Measurements from ENCODE around the gene SPINT2.

The SPINT2 gene

GRCh38 chr19:38268539-38268938, 4.2 kb downstream of the SPINT2 start:
- DNase-seq: no peak

DNA sequence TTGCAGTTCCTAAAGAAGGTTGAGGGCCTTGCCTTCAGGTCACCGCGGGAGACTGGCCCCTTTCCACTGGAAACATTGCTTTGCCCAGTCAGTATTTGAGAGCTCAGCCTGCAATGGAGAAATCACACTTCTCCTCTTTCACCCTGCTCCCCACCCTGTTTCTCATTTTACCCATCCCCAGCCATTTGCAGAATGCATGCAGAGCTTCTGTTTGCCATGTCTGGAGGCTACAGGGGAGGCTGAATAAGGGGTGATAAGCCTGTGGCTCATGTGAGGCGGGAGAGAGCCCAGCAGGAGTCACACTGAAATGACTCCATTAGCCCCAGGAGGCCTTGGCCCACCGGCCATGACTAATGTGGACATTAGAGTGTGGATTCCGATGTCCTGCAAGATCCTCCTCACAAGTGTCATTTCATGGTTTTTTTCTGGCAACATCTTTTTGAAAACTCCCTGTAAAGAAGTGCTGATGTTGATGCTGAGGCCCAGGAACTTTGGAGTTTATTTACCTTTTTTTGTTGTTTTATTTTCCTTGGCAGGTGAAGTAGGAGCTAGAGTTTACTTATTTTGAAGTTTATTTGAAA, 6.3 kb downstream of the SPINT2 start:
- no peak for DNase-seq

DNA sequence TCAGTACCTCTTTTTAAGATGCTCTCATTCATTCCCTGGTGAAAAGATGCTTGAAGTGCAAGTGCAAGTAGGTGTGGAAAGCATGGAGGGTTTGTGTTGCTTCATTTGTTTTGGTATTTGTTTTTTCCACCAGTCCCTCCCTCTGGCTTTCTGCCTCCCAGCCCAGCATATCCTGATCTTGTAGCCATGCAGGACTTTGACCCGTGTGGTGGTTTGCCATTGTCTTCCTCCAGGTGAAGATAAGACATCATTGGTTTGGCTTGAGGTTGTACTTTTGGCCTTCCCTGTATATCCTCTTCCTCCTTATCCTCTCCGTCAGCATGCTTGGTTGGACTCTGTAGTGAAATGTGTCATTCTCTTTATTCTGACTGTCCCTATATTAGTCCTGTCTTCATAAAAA, 9.1 kb downstream of the SPINT2 start:
- no peak for DNase-seq

DNA sequence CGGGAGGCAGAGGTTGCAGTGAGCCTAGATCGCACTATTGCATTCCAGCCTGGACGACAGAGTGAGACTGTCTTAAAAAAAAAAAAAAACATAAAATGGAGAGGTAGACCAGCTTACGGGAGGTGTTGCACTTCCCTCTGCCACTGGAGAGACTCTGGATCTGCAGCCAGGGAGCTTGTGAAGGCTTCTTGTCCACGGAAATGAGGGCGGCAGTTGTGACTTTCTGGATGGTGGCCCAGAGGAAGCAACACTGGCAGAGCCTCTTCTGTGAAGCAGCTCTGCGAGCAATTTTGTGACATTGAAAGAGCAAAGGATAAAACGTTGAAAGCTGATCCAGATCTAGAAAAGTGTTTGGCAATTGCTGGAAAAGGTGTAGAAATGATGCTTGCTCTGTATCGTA, 10.4 kb downstream of the SPINT2 start:
- DNase-seq: no peak

DNA sequence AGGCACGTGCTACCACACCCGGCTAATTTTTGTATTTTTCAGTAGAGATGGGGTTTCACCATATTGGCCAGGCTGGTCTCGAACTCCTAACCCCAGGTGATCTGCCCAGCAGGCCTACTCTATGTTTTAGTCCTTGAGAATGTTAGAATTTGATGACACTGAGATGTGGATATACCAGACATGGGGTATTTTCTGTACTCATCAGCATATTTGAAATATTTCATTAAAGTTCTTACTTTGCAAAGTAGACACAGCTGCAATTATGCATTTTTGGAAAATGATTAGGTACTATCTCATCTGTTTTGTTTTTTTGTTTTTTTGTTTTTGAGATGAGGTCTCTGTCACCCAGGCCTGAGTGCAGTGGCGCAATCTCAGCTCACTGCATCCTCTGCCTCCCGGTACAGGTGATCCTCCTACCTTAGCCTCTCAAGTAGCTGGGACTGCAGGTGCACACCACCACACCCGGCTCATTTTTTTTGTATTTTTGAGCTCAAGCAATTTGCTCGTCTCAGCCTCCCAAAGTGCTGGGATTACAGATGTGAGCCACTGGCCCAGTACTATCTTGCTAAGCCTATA, 12.7 kb downstream of the SPINT2 start:
- no peak for DNase-seq

- no peak for DNase-seq
Observed at GRCh38 chr19:38277549-38277948, 13.2 kb downstream of the SPINT2 start.

DNA sequence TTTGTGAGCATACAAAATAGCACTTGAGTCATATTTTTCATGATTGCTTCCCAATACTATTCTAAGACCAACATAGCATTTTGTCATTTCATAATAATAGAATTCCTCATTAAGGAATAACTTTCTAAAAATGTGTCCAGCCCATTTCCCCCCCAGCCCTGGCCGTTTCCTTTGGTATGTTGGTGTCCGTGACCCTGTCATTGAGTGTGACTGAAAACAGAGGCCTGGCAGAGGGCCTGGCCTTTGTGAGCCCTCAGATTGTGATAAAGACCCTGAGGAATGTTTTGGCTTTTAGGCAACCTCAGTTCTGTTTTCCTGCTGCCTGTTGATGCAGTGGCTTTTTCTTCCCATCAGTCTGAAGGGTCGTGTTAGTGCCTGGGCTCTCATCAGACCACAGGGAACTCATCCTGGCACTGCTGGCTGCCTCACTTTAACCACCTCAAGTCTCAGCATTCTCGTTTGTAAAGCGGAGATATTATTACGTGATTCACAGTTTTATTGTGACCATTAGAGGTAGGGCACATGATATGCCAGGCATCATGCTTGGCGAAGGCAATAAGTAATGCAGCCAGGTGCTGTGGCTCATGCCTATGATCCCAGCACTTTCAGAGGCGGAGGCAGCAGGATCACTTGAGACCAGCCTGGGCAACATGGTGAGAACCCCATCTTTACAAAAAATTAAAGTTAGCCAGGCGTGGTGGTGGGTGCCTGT, 13.8 kb downstream of the SPINT2 start:
- no peak for DNase-seq

DNA sequence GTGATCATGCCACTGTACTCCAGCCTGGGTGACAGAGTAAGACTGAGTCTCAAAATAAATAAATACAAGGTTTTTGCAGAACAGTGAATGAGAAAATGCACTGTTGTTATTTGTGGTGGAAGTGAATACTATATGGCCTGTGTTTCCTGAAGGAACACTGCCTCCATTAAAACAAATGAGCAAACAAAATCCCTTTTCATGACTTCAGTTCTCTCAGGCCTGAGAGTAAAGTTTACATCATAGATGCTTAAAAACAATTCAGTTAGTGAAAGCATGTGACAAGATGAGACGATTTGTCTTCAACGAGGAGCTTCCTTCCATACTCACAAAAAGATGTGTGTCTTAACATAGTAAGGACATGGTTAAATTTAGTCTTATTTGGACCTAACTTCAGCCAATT, 14.4 kb downstream of the SPINT2 start:
- DNase-seq: no peak

GRCh38 chr19:38280030-38280921, 15.9 kb downstream of the SPINT2 start:
- DNase-seq: no peak

GRCh38 chr19:38281811-38282566, 17.6 kb downstream of the SPINT2 start:
- no peak for DNase-seq

GRCh38 chr19:38283271-38283670, 18.9 kb downstream of the SPINT2 start:
- DNase-seq: no peak

DNA sequence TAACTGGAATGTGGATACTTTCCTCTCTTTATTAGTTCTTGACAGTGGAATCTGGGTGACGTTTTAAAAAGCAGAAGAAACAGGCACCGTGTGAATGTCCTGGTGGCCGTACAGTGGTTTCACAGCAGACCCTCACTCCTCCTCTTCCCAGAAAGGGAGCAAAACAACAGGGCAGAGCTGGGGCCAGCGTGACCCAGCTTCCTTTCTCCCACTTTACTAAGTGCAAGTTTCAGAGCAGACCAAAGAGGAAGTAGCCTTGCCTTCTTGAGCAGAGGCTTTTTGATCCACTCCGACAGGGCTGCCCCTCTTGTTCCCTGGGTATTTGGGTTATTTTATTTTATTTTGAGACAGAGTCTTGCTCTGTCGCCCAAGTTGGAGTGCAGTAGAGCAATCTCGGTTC, 20.0 kb downstream of the SPINT2 start:
- DNase-seq: no peak

DNA sequence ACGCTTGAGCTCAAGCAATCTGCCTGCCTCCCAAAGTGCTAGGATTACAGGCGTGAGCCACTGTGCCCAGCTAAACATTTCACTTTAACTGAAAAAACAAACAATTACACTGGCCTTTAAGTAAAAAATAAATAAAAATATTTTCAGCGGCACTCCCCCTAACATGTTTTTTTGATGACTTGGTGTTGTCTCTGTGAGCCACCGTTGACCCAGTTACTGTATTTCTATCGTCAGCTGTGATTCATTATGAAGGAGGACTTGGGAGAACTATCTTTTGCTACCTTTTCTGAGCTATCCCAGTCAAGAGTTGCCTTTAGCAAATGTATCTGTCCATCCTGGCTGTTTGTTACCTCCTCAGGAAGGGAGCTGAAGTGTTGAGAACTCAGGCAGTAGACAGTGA, 21.2 kb downstream of the SPINT2 start:
- DNase-seq: no peak

DNA sequence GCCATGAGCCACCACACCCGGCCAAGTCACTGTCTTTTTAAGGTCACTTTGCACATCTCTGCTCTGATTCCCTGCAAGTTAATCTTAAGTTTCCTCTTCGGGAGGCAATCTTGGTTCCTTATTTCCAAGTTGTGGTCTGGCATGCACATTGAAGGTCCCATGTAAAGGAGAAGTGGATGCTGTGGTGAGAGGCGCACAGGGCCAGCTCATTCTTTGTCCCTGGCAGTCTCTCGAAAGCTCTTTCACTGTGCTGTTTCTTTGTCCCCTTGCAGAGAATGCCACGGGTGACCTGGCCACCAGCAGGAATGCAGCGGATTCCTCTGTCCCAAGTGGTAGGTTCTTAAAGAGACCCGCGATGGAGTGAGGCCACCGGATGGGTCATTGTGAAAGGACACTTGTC, 23.2 kb downstream of the SPINT2 start:
- DNase-seq: no peak

GRCh38 chr19:38288123-38288855, 23.9 kb downstream of the SPINT2 start:
- DNase-seq: no peak

GRCh38 chr19:38289955-38290354, 25.6 kb downstream of the SPINT2 start:
- DNase-seq: no peak

- no peak for DNase-seq
Observed at GRCh38 chr19:38290631-38291147, 26.3 kb downstream of the SPINT2 start.

GRCh38 chr19:38291855-38292254, 27.5 kb downstream of the SPINT2 start:
- no peak for DNase-seq

DNA sequence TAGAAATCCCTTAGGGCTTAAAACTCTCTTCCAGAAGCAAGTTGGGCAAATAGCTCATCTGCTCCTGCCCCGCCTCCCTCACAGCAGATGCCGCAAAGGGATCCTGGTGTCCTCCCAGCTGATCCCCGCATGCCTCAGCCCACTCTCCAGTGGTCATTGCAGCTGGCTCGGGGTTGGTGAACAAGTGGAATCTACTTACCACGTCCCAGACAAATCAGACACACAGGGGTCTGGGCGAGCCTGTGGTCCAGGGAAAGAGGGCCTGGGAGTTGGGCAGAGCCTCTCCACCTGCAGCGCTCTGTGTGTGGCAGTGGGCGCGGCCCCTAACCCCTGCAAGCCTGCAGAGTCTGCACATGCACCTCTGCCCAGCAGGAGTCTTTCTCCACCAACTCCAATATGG, 28.9 kb downstream of the SPINT2 start:
- DNase-seq: no peak

- DNase-seq: no peak
Observed at GRCh38 chr19:38294090-38294489, 29.7 kb downstream of the SPINT2 start.

- DNase-seq: no peak
Observed at GRCh38 chr19:38298821-38299680, 34.7 kb downstream of the SPINT2 start.

All from NCI-H1092 treated with DMSO at 0.1 percent for 48 hours (cell line).